HL-60 (cell line): ENCODE results near the gene PTPRT.

Experiments
- GABPA ChIP-seq: IDR thresholded peaks from 2 replicates; pipeline ENCODE4 v1.6.1; 2012; ENCODE audit warnings: low read depth
- POLR2AphosphoS5 ChIP-seq: IDR thresholded peaks from 2 replicates; pipeline ENCODE4 v1.6.1; 2012; ENCODE audit warnings: low read depth
- SPI1 ChIP-seq: IDR thresholded peaks from 2 replicates; pipeline ENCODE4 v1.6.1; 2012; ENCODE audit warnings: low read depth, mild to moderate bottlenecking, borderline replicate concordance
- TF ChIP-seq, protein P1 (sequence below): IDR thresholded peaks from one replicate; pipeline ENCODE4 v1.5.1; 2011; ENCODE audit warnings: low read length, control low read depth, inconsistent platforms; ENCODE audit not compliant: insufficient read depth
- TF ChIP-seq, protein P2 (sequence below): IDR thresholded peaks from 2 replicates; pipeline ENCODE4 v1.6.1; 2012; ENCODE audit warnings: low read depth; ENCODE audit not compliant: insufficient replicate concordance

DNA sequence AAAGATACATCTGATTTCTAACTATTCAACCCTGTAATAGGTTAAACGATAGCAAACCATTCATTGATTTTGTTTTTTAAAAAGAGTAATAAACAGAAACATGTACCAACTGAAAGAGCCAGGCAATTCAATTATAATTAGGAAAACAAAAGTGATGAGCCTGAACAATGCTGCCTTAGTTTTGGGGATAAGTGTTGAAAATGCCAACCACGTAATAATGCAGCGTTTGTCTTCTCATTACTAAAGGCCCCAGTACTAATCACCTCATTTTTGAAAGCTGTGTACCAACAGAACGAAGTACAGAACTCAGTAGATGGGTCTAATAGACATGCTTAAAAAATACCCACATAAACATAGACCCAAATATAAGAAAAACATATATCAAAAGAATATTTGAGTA, 907.9 kb downstream of the PTPRT start:
- TF ChIP-seq POLR2AphosphoS5, result no peak
- TF ChIP-seq, protein P1, sequence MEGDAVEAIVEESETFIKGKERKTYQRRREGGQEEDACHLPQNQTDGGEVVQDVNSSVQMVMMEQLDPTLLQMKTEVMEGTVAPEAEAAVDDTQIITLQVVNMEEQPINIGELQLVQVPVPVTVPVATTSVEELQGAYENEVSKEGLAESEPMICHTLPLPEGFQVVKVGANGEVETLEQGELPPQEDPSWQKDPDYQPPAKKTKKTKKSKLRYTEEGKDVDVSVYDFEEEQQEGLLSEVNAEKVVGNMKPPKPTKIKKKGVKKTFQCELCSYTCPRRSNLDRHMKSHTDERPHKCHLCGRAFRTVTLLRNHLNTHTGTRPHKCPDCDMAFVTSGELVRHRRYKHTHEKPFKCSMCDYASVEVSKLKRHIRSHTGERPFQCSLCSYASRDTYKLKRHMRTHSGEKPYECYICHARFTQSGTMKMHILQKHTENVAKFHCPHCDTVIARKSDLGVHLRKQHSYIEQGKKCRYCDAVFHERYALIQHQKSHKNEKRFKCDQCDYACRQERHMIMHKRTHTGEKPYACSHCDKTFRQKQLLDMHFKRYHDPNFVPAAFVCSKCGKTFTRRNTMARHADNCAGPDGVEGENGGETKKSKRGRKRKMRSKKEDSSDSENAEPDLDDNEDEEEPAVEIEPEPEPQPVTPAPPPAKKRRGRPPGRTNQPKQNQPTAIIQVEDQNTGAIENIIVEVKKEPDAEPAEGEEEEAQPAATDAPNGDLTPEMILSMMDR, result no peak
- TF ChIP-seq GABPA, result no peak
- TF ChIP-seq, protein P2, sequence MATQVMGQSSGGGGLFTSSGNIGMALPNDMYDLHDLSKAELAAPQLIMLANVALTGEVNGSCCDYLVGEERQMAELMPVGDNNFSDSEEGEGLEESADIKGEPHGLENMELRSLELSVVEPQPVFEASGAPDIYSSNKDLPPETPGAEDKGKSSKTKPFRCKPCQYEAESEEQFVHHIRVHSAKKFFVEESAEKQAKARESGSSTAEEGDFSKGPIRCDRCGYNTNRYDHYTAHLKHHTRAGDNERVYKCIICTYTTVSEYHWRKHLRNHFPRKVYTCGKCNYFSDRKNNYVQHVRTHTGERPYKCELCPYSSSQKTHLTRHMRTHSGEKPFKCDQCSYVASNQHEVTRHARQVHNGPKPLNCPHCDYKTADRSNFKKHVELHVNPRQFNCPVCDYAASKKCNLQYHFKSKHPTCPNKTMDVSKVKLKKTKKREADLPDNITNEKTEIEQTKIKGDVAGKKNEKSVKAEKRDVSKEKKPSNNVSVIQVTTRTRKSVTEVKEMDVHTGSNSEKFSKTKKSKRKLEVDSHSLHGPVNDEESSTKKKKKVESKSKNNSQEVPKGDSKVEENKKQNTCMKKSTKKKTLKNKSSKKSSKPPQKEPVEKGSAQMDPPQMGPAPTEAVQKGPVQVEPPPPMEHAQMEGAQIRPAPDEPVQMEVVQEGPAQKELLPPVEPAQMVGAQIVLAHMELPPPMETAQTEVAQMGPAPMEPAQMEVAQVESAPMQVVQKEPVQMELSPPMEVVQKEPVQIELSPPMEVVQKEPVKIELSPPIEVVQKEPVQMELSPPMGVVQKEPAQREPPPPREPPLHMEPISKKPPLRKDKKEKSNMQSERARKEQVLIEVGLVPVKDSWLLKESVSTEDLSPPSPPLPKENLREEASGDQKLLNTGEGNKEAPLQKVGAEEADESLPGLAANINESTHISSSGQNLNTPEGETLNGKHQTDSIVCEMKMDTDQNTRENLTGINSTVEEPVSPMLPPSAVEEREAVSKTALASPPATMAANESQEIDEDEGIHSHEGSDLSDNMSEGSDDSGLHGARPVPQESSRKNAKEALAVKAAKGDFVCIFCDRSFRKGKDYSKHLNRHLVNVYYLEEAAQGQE, result no peak
- TF ChIP-seq SPI1, result no peak
